NOMO-1 treated with DMSO at 0.1 percent for 48 hours (cell line): ENCODE data around the gene GRHPR.
A peak's percentile ranks its signal among the peaks of the same experiment; 100 is the strongest.
"Not testable (repeated sequence)": the region's sequence is repeated elsewhere in the genome, so short reads cannot be mapped to it uniquely, and the experiment has no call there.

ENCODE experiments used
- DNase-seq: peaks from one replicate; lab custom pipeline; 2025; ENCODE audit not compliant: unreplicated experiment; lab: John Stamatoyannopoulos, UW

Gene GRHPR

GRCh38 chr9:37444890-37445289, 22.4 kb downstream of the GRHPR start:
- DNase-seq: no peak

GRCh38 chr9:37445832-37446231, 23.3 kb downstream of the GRHPR start:
- no peak for DNase-seq

GRCh38 chr9:37446401-37446800, 23.9 kb downstream of the GRHPR start:
- DNase-seq: no peak

- DNase-seq: no peak
These were observed 24.6 kb downstream of the GRHPR start for GRCh38 chr9:37447111-37447510.

- no peak for DNase-seq
These were observed 27.6 kb downstream of the GRHPR start for GRCh38 chr9:37449862-37450632.

GRCh38 chr9:37451628-37452027, 29.1 kb downstream of the GRHPR start:
- DNase-seq: no peak

- no peak for DNase-seq
These were observed 30.1 kb downstream of the GRHPR start for GRCh38 chr9:37452611-37453010.

- DNase-seq: no peak
These were observed 31.3 kb downstream of the GRHPR start for GRCh38 chr9:37453827-37454226.

GRCh38 chr9:37454238-37454637, 31.7 kb downstream of the GRHPR start:
- DNase-seq: no peak

- DNase-seq: no peak
These were observed 33.6 kb downstream of the GRHPR start for GRCh38 chr9:37455884-37456647.

- DNase-seq: no peak
These were observed 34.3 kb downstream of the GRHPR start for GRCh38 chr9:37456817-37457216.

GRCh38 chr9:37464006-37464405, 41.5 kb downstream of the GRHPR start:
- DNase-seq: no peak

- DNase-seq: peak; percentile 5
These were observed 42.1 kb downstream of the GRHPR start for GRCh38 chr9:37464426-37465248.

GRCh38 chr9:37465249-37466036, 42.9 kb downstream of the GRHPR start, which contains the start of gene ZBTB5:
TSS of gene ZBTB5 (minus strand) at chr9:37465450. CDS start at chr9:37442551, 22,899 bp downstream.
- peak; percentile 94 for DNase-seq

GRCh38 chr9:37466037-37466709, 43.7 kb downstream of the GRHPR start:
- peak; percentile 50 for DNase-seq

GRCh38 chr9:37467530-37467929, 45.0 kb downstream of the GRHPR start:
- DNase-seq: not testable (repeated sequence)

GRCh38 chr9:37468620-37469019, 46.1 kb downstream of the GRHPR start:
- DNase-seq: no peak

GRCh38 chr9:37471942-37472684, 49.6 kb downstream of the GRHPR start:
- no peak for DNase-seq

GRCh38 chr9:37473982-37474381, 51.5 kb downstream of the GRHPR start:
- not testable (repeated sequence) for DNase-seq
